NT2/D1 (cell line): ENCODE measurements around the gene KPNA2.
"Not testable (repeated sequence)": the region's sequence is repeated elsewhere in the genome, so short reads cannot be mapped to it uniquely, and the experiment has no call there.

Source experiments
- SUZ12 ChIP-seq: IDR thresholded peaks from 2 replicates; pipeline ENCODE4 v1.6.1; 2011; ENCODE audit not compliant: insufficient read length, insufficient read depth; ENCODE audit errors: extremely low read depth
- ZNF274 ChIP-seq: IDR thresholded peaks from 2 replicates; pipeline ENCODE4 v1.6.1; 2011; ENCODE audit warnings: mild to moderate bottlenecking, low read depth, low read length

DNA sequence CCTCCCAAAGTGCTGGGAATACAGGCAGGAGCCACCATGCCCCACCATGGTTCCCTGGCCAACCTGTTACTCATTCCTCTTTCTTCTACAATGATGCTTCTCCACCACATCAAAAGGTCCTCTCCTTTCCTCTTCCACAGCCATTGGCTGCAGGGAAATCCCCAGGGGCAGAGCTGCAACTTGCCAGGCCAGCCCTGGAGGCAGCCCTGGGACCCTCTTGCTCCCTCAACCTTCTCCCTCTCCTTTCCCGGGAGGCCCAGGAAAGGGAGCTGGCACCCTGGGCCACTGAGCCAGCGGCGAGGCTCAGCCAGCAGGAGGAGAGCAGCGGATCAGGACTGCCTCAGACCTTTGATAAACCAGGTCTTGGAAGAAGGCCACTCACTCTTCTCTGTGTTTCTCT is 51.1 kb downstream of the KPNA2 start:
- not testable (repeated sequence) for TF ChIP-seq ZNF274, SUZ12
